Ovary (tissue), 3 donors: ENCODE measurements around the gene FAM124B.

ENCODE experiments used
- EP300 ChIP-seq: sonication (generic); formaldehyde crosslinking; IDR thresholded peaks from one replicate; pipeline ENCODE4 v1.6.1; 2017; ENCODE audit warnings: antibody characterized with exemption
- POLR2A ChIP-seq: fragments of 450-650 bp; IDR thresholded peaks from one replicate; pipeline ENCODE4 v1.6.1; 2017; ENCODE audit warnings: antibody characterized with exemption, mild to moderate bottlenecking, moderate library complexity
- TF ChIP-seq, protein P1 (sequence below), 3 donors: fragments of 450-650 bp in 2 of 3; fragments of 200-600 bp in 1 of 3; IDR thresholded peaks; one replicate each; pipeline versions ENCODE4 v1.5.1 to v1.8.0; 2016 to 2022; ENCODE audit warnings: antibody characterized with exemption in 3 of 3, mild to moderate bottlenecking in 1 of 3
- donor health status: DM: no; HTN: no; CAD: no.

DNA sequence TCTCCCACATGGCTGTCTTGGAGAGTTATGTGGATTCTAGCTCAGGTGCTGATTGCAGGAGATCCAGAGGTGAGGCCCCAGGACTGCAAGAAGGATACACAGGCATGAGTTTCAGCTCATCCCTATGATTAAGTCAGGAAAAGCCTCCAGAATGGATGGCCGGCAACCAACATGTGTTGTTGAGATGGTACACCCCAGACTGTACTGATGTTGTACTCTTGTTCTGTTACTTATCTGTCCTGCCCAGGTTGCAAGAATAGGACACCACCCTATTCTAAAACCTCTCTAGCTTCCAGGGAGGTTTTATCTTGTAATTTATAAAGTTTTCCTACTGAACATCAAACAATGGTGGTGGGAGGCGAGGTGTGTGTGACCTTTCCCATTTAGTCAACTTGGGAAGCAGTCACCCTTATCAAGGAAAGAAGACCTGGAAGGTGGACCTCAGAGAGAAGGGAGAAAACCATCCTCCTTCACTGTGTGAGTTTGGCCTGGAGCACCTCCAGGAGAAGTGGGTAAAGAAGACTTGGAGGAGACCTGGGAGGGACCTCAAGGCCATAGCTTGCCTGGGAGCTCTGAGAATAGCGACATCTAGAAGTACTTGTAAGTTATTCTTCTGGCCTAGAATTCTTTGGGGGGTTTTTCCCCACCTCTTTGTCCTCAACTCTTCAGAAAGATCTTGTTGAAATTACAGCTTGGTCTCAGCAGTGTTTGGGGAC is 8.6 kb downstream of the FAM124B start:
- TF ChIP-seq, protein P1, sequence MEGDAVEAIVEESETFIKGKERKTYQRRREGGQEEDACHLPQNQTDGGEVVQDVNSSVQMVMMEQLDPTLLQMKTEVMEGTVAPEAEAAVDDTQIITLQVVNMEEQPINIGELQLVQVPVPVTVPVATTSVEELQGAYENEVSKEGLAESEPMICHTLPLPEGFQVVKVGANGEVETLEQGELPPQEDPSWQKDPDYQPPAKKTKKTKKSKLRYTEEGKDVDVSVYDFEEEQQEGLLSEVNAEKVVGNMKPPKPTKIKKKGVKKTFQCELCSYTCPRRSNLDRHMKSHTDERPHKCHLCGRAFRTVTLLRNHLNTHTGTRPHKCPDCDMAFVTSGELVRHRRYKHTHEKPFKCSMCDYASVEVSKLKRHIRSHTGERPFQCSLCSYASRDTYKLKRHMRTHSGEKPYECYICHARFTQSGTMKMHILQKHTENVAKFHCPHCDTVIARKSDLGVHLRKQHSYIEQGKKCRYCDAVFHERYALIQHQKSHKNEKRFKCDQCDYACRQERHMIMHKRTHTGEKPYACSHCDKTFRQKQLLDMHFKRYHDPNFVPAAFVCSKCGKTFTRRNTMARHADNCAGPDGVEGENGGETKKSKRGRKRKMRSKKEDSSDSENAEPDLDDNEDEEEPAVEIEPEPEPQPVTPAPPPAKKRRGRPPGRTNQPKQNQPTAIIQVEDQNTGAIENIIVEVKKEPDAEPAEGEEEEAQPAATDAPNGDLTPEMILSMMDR (IDR thresholded peaks at IDR 0.05): no peak
- no peak for TF ChIP-seq POLR2A
- TF ChIP-seq EP300: no peak
